Measurements from ENCODE around the gene BANP. TPM values are rescaled to one million over a fixed set of nuclear protein-coding genes. Genes with fewer than 3 reads are reported as not detected.
"Not testable (repeated sequence)": the region's sequence is repeated elsewhere in the genome, so short reads cannot be mapped to it uniquely, and the experiment has no call there.

Gene BANP
- total and polyA plus RNA-seq, 2 experiments from 2014 or later = 14.8 TPM

- Histone ChIP-seq H3K4me3 (no peak overlapping the region), H3K4me2 (ENCODE audit: unreplicated experiment) (no peak overlapping the region), H4K20me1 (ENCODE audit: insufficient read depth) (no peaks in the 10 kb centered on the region), H3K9me3 (ENCODE audit: low read depth) (no peaks in the 10 kb centered on the region), H3K27ac (no peak overlapping the region), H3K27me3 (replicated peaks; ENCODE audit: insufficient read depth) (no peaks in the 10 kb centered on the region), H3K36me3 (ENCODE audit: low read depth) (peaks cover 4% of the 10 kb centered on the region; the same call in 1 of the 2 replicates), H3K4me1 (ENCODE audit: insufficient read depth) (peaks cover 13% of the 10 kb centered on the region), H3K9ac (no peak overlapping the region), H3K9me2 (ENCODE audit: insufficient read depth) (no peaks in the 10 kb centered on the region), H3F3A (ENCODE audit: insufficient read depth) (peaks cover 5% of the 10 kb centered on the region; the same call in 1 of the 2 replicates), H3K79me2 (ENCODE audit: insufficient read depth) (peaks cover 2% of the 10 kb centered on the region; the same call in 1 of the 2 replicates), H2AFZ (no peak overlapping the region)
- no peak for DNase-seq
- no peak for TF ChIP-seq EZH2phosphoT487 (IDR thresholded peaks at IDR 0.05; ENCODE audit: insufficient read depth, low read depth)
- no peak for TF ChIP-seq EZH2 (IDR thresholded peaks at IDR 0.05; ENCODE audit: insufficient read depth, poor library complexity, severe bottlenecking)
- WGBS, 2 experiments (ENCODE audit: low coverage in 1 of 2, low lambda C conversion rate in 2 of 2, missing lambda C conversion rate in 2 of 2) = 96% methylated on average over 26 to 28 of the region's 28 CpGs
- in situ Hi-C loops (cut with MboI) = no loop called here
These were observed 33.5 kb downstream of the BANP start for GRCh38 chr16:87984632-87985267.

- H3K9me2 ChIP-seq (ENCODE audit: insufficient read depth); H4K20me1 ChIP-seq (ENCODE audit: insufficient read depth); H3K27ac ChIP-seq; H3K9ac ChIP-seq; DNase-seq; H3K4me2 ChIP-seq (ENCODE audit: unreplicated experiment); H3K27me3 ChIP-seq (replicated peaks; ENCODE audit: insufficient read depth); H2AFZ ChIP-seq; H3K9me3 ChIP-seq (ENCODE audit: low read depth); H3F3A ChIP-seq (ENCODE audit: insufficient read depth); H3K36me3 ChIP-seq (ENCODE audit: low read depth); H3K79me2 ChIP-seq (ENCODE audit: insufficient read depth); H3K4me3 ChIP-seq; in situ Hi-C loops (cut with MboI): not testable (repeated sequence)
- peaks cover 13% of the 10 kb centered on the region for H3K4me1 ChIP-seq (ENCODE audit: insufficient read depth)
- 91% methylated on average over 5 of the region's 5 CpGs for WGBS, 2 experiments (ENCODE audit: low coverage in 1 of 2, low lambda C conversion rate in 2 of 2, missing lambda C conversion rate in 2 of 2)
These were observed 34.3 kb downstream of the BANP start for GRCh38 chr16:87985493-87985892.

- in situ Hi-C loops (cut with MboI); H4K20me1 ChIP-seq (ENCODE audit: insufficient read depth); H3K79me2 ChIP-seq (ENCODE audit: insufficient read depth); H3K9me3 ChIP-seq (ENCODE audit: low read depth); H2AFZ ChIP-seq; H3K36me3 ChIP-seq (ENCODE audit: low read depth); H3K27me3 ChIP-seq (replicated peaks; ENCODE audit: insufficient read depth); H3F3A ChIP-seq (ENCODE audit: insufficient read depth); H3K9me2 ChIP-seq (ENCODE audit: insufficient read depth); H3K4me3 ChIP-seq: not testable (repeated sequence)
- Histone ChIP-seq H3K27ac (peak overlapping the region; percentile 43), H3K4me1 (ENCODE audit: insufficient read depth) (peaks cover 13% of the 10 kb centered on the region), H3K4me2 (ENCODE audit: unreplicated experiment) (peak overlapping the region; percentile 7), H3K9ac (0 out of 2 replicates have a peak overlapping the region, but pooled peaks have one; percentile 5)
- WGBS, 2 experiments (ENCODE audit: low coverage in 1 of 2, low lambda C conversion rate in 2 of 2, missing lambda C conversion rate in 2 of 2) = 24 to 34% methylated on average over 5 of the region's 5 CpGs
- peak; percentile 69 for DNase-seq
These were observed 35.2 kb downstream of the BANP start for GRCh38 chr16:87986361-87986849.

GRCh38 chr16:87988596-87988995, 37.4 kb downstream of the BANP start:
- 84 to 86% methylated on average over 9 of the region's 9 CpGs for WGBS, 2 experiments (ENCODE audit: low coverage in 1 of 2, low lambda C conversion rate in 2 of 2, missing lambda C conversion rate in 2 of 2)
- H3K27me3 ChIP-seq (replicated peaks; ENCODE audit: insufficient read depth); in situ Hi-C loops (cut with MboI); H2AFZ ChIP-seq; H3K9ac ChIP-seq; H3K27ac ChIP-seq; H4K20me1 ChIP-seq (ENCODE audit: insufficient read depth); H3K4me2 ChIP-seq (ENCODE audit: unreplicated experiment); H3K4me3 ChIP-seq; H3F3A ChIP-seq (ENCODE audit: insufficient read depth); H3K36me3 ChIP-seq (ENCODE audit: low read depth); DNase-seq; H3K9me2 ChIP-seq (ENCODE audit: insufficient read depth); H3K9me3 ChIP-seq (ENCODE audit: low read depth): not testable (repeated sequence)
- Histone ChIP-seq H3K4me1 (ENCODE audit: insufficient read depth) (peaks cover 13% of the 10 kb centered on the region), H3K79me2 (ENCODE audit: insufficient read depth) (peaks cover 19% of the 10 kb centered on the region)

GRCh38 chr16:87990254-87990653, 39.0 kb downstream of the BANP start:
- H3K27ac ChIP-seq; H3K4me3 ChIP-seq; H3F3A ChIP-seq (ENCODE audit: insufficient read depth); H3K9ac ChIP-seq; H3K36me3 ChIP-seq (ENCODE audit: low read depth); H2AFZ ChIP-seq; in situ Hi-C loops (cut with MboI); H3K9me3 ChIP-seq (ENCODE audit: low read depth); H3K27me3 ChIP-seq (replicated peaks; ENCODE audit: insufficient read depth); DNase-seq; H3K9me2 ChIP-seq (ENCODE audit: insufficient read depth); H4K20me1 ChIP-seq (ENCODE audit: insufficient read depth); H3K4me2 ChIP-seq (ENCODE audit: unreplicated experiment): not testable (repeated sequence)
- 91 to 92% methylated on average over 4 of the region's 4 CpGs for WGBS, 2 experiments (ENCODE audit: low coverage in 1 of 2, low lambda C conversion rate in 2 of 2, missing lambda C conversion rate in 2 of 2)
- H3K4me1 ChIP-seq (ENCODE audit: insufficient read depth) = peaks cover 13% of the 10 kb centered on the region
- peaks cover 20% of the 10 kb centered on the region for H3K79me2 ChIP-seq (ENCODE audit: insufficient read depth)

- H3K9me2 ChIP-seq (ENCODE audit: insufficient read depth); H2AFZ ChIP-seq; in situ Hi-C loops (cut with MboI); H3F3A ChIP-seq (ENCODE audit: insufficient read depth); DNase-seq; H3K4me2 ChIP-seq (ENCODE audit: unreplicated experiment); H3K27ac ChIP-seq; H3K27me3 ChIP-seq (replicated peaks; ENCODE audit: insufficient read depth); H3K4me1 ChIP-seq (ENCODE audit: insufficient read depth); H3K4me3 ChIP-seq; H3K9ac ChIP-seq; H3K36me3 ChIP-seq (ENCODE audit: low read depth); H3K9me3 ChIP-seq (ENCODE audit: low read depth); H4K20me1 ChIP-seq (ENCODE audit: insufficient read depth): not testable (repeated sequence)
- peaks cover 31% of the 10 kb centered on the region for H3K79me2 ChIP-seq (ENCODE audit: insufficient read depth)
- WGBS, 2 experiments (ENCODE audit: low coverage in 1 of 2, low lambda C conversion rate in 2 of 2, missing lambda C conversion rate in 2 of 2) = 95 to 99% methylated on average over 7 of the region's 7 CpGs
These were observed 40.9 kb downstream of the BANP start for GRCh38 chr16:87992142-87992541.

Data from GM23248 (cell line).